ENCODE measurements around the gene PAX5. TPM values are rescaled to one million over a fixed set of nuclear protein-coding genes. Genes with fewer than 3 reads are reported as not detected.

The PAX5 gene
- total RNA-seq, 1 experiment from 2014 or later, result 0.39 TPM

DNA sequence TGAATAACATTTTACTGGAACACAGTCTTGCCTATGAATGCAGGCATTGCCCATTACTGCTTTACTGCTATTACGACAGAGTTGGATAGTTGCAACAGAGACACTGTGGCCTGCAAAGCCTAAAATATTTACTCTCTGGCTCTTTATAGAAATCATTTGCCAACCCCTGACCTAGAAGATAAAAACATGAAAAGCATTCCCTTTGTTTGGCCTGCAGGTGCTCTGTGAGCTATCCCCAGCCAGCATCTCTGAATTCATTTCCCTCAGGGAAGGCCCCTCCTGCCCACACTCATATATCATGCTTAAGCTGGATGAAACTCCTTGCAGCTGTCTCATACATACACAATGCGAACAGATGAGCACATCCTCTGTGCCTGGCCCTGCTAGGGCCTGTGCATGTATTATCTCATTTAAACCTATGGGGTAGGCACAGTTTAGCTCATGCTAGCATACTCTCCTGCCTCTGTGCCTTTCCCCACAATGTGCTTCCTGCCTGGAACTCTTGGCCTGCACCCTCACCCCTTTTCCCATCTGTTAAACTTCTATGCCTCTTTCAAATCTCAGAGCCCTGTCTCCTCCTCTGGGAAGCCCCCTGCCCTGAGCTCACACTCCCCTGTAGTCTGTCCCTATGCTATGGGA, 193.1 kb downstream of the PAX5 start:
- no peak overlapping the region for H3K4me2 ChIP-seq (ENCODE audit: insufficient read depth, insufficient read length, low read length)
- H2BK5ac ChIP-seq (ENCODE audit: insufficient read length, low read length), result no peak overlapping the region
- no peak overlapping the region for H3K56ac ChIP-seq (ENCODE audit: insufficient read length, low read depth, low read length)
- no peak overlapping the region for H2AFZ ChIP-seq (ENCODE audit: low read length)
- no peak overlapping the region for H2AK5ac ChIP-seq (ENCODE audit: insufficient read length, low read length)
- H3K9me3 ChIP-seq (ENCODE audit: control insufficient read depth, low read depth, low read length), result no peaks in the 10 kb centered on the region
- H3T11ph ChIP-seq (ENCODE audit: low read length), result no peak overlapping the region
- WGBS (ENCODE audit: extremely low coverage, insufficient read length, low lambda C conversion rate), result no CpG with 5 or more reads among the region's 2 CpGs
- no peak overlapping the region for H3K23ac ChIP-seq (ENCODE audit: insufficient read length, low read depth, low read length)
- no peak overlapping the region for H4K91ac ChIP-seq (ENCODE audit: insufficient read length, low read depth, low read length)
- no peaks in the 10 kb centered on the region for H4K20me1 ChIP-seq (ENCODE audit: control insufficient read depth, insufficient read depth, insufficient read length)
- H3K4me3 Mint-ChIP-seq, result no peak overlapping the region; a peak in 2 of 5 replicates
- H3K36me3 Mint-ChIP-seq (ENCODE audit: insufficient read depth in 1 of 3, low read depth in 3 of 3), result no peaks in the 10 kb centered on the region
- peaks cover under 1% of the 10 kb centered on the region; the same call in 1 of the 2 replicates for H3K27me3 Mint-ChIP-seq (ENCODE audit: low read depth)
- no peak overlapping the region for H3K18ac ChIP-seq (ENCODE audit: insufficient read length, low read depth, low read length)
- H4K8ac ChIP-seq (replicated peaks; ENCODE audit: insufficient read length, low read depth, low read length), result no peak overlapping the region
- no peak for DNase-seq
- H3K14ac ChIP-seq (ENCODE audit: insufficient read depth, low read length), result no peak overlapping the region
- H2BK20ac ChIP-seq (ENCODE audit: low read depth, low read length, poor library complexity, severe bottlenecking), result no peak overlapping the region
- H3K27ac Mint-ChIP-seq, result no peak overlapping the region
- peaks cover 0 to 3% of the 10 kb centered on the region in 2 experiments; a peak in 2 of 4 replicates for H3K4me1 Mint-ChIP-seq
- peaks cover 6% of the 10 kb centered on the region; the same call in 1 of the 2 replicates for H3K4me1 ChIP-seq (ENCODE audit: insufficient read depth, low read length)
- H3K27ac ChIP-seq (ENCODE audit: insufficient read length, low read depth, low read length), result no peak overlapping the region
- H3K9ac ChIP-seq (ENCODE audit: extremely low read depth, insufficient read length, low read length), result no peak overlapping the region
- H4K5ac ChIP-seq (ENCODE audit: insufficient read length, low read depth, low read length), result no peak overlapping the region
- no peaks in the 10 kb centered on the region for H3K9me3 Mint-ChIP-seq
- no peak overlapping the region for H3K4ac ChIP-seq (ENCODE audit: low read depth, low read length)
- H3K79me2 ChIP-seq (ENCODE audit: insufficient read depth, low read length), result no peaks in the 10 kb centered on the region
- TF ChIP-seq, protein P1, sequence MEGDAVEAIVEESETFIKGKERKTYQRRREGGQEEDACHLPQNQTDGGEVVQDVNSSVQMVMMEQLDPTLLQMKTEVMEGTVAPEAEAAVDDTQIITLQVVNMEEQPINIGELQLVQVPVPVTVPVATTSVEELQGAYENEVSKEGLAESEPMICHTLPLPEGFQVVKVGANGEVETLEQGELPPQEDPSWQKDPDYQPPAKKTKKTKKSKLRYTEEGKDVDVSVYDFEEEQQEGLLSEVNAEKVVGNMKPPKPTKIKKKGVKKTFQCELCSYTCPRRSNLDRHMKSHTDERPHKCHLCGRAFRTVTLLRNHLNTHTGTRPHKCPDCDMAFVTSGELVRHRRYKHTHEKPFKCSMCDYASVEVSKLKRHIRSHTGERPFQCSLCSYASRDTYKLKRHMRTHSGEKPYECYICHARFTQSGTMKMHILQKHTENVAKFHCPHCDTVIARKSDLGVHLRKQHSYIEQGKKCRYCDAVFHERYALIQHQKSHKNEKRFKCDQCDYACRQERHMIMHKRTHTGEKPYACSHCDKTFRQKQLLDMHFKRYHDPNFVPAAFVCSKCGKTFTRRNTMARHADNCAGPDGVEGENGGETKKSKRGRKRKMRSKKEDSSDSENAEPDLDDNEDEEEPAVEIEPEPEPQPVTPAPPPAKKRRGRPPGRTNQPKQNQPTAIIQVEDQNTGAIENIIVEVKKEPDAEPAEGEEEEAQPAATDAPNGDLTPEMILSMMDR (conservative IDR thresholded peaks at IDR 0.05), result no peak
- no peaks in the 10 kb centered on the region for H3K27me3 ChIP-seq (ENCODE audit: insufficient read depth, low read length)
- H3K23me2 ChIP-seq (ENCODE audit: insufficient read length, low read depth, low read length, poor library complexity, severe bottlenecking), result peaks cover 2% of the 10 kb centered on the region
- no peaks in the 10 kb centered on the region for H3K79me1 ChIP-seq (ENCODE audit: insufficient read depth, low read depth, low read length, poor library complexity, severe bottlenecking)
- H2BK120ac ChIP-seq (ENCODE audit: low read depth, low read length, poor library complexity, severe bottlenecking), result no peak overlapping the region
- H2BK15ac ChIP-seq (ENCODE audit: low read depth, low read length), result no peak overlapping the region
- H2BK12ac ChIP-seq (ENCODE audit: insufficient read length, low read depth, low read length), result no peak overlapping the region
